CD8-positive, alpha-beta memory T cell (primary cell): ENCODE data around the gene HSDL1. TPM values are rescaled to one million over a fixed set of nuclear protein-coding genes. Genes with fewer than 3 reads are reported as not detected.

Experiments used
- CTCF ChIA-PET: fragments of 350-600 bp; sonication (Branson Sonifier 250); formaldehyde crosslinking; loops from one replicate; lab custom pipeline; 2021; ENCODE audit warnings: antibody characterized with exemption; lab: Charles Lee
- POLR2A ChIA-PET: fragments of 350-600 bp; sonication (Branson Sonifier 250); formaldehyde crosslinking; loops from one replicate; lab custom pipeline; 2021; ENCODE audit warnings: antibody characterized with exemption; lab: Charles Lee
- DNase-seq, 5 donors: peaks; one replicate each; pipeline versions ENCODE4 v3.0.0 to v3.0.0-alpha.2; 2020 to 2022; ENCODE audit warnings: mixed read lengths in 1 of 5
- H3K27ac ChIP-seq: one replicate; pipeline ENCODE4 v1.7.0; 2013; ENCODE audit warnings: low read depth, mild to moderate bottlenecking, low read length, moderate library complexity
- H3K27me3 ChIP-seq: 2 replicates; pipeline ENCODE4 v1.7.0; 2013; ENCODE audit warnings: low read length, mild to moderate bottlenecking; ENCODE audit not compliant: insufficient read depth, poor library complexity, severe bottlenecking
- H3K36me3 ChIP-seq: 2 replicates; pipeline ENCODE4 v1.7.0; 2013; ENCODE audit warnings: mild to moderate bottlenecking, low read length, moderate library complexity; ENCODE audit not compliant: insufficient read depth
- H3K4me1 ChIP-seq: 2 replicates; pipeline ENCODE4 v1.7.0; 2013; ENCODE audit warnings: mild to moderate bottlenecking, low read length, moderate library complexity; ENCODE audit not compliant: insufficient read depth
- H3K4me3 ChIP-seq: 2 replicates; pipeline ENCODE4 v1.7.0; 2013; ENCODE audit warnings: mild to moderate bottlenecking, low read length
- H3K9me3 ChIP-seq: 2 replicates; pipeline ENCODE4 v1.7.0; 2013; ENCODE audit warnings: mild to moderate bottlenecking, low read length
- H3K27ac Mint-ChIP-seq, 8 donors: one replicate each; pipeline ENCODE4 v1.8.0; 2020 to 2021; ENCODE audit warnings: mixed read lengths in 8 of 8, mild to moderate bottlenecking in 6 of 8, inconsistent platforms in 3 of 8, moderate library complexity in 3 of 8
- H3K27me3 Mint-ChIP-seq, 2 donors: one replicate each; pipeline ENCODE4 v1.8.0; 2020 to 2021; ENCODE audit warnings: mixed read lengths in 2 of 2, mild to moderate bottlenecking in 1 of 2, moderate library complexity in 1 of 2
- H3K36me3 Mint-ChIP-seq, 3 donors: one replicate each; pipeline ENCODE4 v1.8.0; 2020 to 2021; ENCODE audit warnings: mixed read lengths in 3 of 3, inconsistent platforms in 1 of 3, mild to moderate bottlenecking in 1 of 3
- H3K4me1 Mint-ChIP-seq, 3 donors: one replicate each; pipeline ENCODE4 v1.8.0; 2020 to 2021; ENCODE audit warnings: mixed read lengths in 3 of 3, inconsistent platforms in 1 of 3, mild to moderate bottlenecking in 1 of 3
- H3K4me3 Mint-ChIP-seq, 7 donors: one replicate each; pipeline ENCODE4 v1.8.0; 2020 to 2021; ENCODE audit warnings: mixed read lengths in 7 of 7, mild to moderate bottlenecking in 6 of 7, moderate library complexity in 4 of 7, inconsistent platforms in 2 of 7
- H3K9me3 Mint-ChIP-seq, 5 donors: one replicate each; pipeline ENCODE4 v1.8.0; 2020 to 2022; ENCODE audit warnings: mixed read lengths in 5 of 5, mild to moderate bottlenecking in 3 of 5, moderate library complexity in 2 of 5, inconsistent platforms in 1 of 5
- polyA plus RNA-seq: library from polyadenylated mRNA; unstranded; fragments of 300-500 nt; fragmentation: Illumina TruSeq; gene quantifications from one replicate; pipeline ENCODE4 v1.2.3, GENCODE V29; 2021
- total RNA-seq, 2 experiments: library from RNA; stranded (reverse); gene quantifications; one replicate each; pipeline ENCODE4 v1.2.3, GENCODE V29; 2021

Gene HSDL1
- total and polyA plus RNA-seq, 3 experiments from 2014 or later: 7.0 to 15.2 (median 13.5) TPM

DNA sequence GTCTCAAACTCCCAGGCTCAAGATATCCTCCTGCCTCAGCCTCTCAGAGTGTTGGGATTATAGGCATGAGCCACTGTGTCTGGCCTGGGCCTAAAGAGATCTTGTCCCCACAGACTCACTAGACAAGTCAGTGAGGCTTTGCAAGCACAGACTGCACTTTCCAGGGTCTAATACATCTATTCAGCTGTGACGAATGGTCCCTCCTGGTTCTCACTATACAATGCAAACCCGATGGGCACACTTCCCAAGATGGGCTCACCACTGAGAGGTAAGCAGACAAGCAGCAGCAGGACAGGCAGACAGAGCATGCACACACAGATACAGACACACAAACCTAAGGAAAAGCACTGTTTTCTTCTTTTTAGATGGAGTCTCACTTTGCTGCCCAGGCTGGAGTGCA lies 37.1 kb downstream of the HSDL1 start:
- Mint-ChIP-seq H3K27me3 (no peaks in the 10 kb centered on the region), H3K4me3 (peak overlapping the region in 1 of 7 donors; percentile 9), H3K9me3 (no peaks in the 10 kb centered on the region), H3K36me3 (peaks cover 0 to 52% (median 15%) of the 10 kb centered on the region in 3 donors), H3K27ac (peak overlapping the region in 2 of 8 donors; percentile 12 to 69), H3K4me1 (peaks cover 50 to 82% (median 69%) of the 10 kb centered on the region in 3 donors)
- Histone ChIP-seq H3K27me3 (no peaks in the 10 kb centered on the region), H3K9me3 (no peaks in the 10 kb centered on the region), H3K36me3 (peaks cover 11% of the 10 kb centered on the region), H3K27ac (no peak overlapping the region), H3K4me1 (peaks cover 9% of the 10 kb centered on the region), H3K4me3 (no peak overlapping the region)
- ChIA-PET CTCF (interaction anchor here (1.3 kb wide), 1 partner anchor 23 kb away, joined by 4 read pairs; no protein-coding TSS in a partner anchor), POLR2A (no interaction called here)
- DNase-seq: no peak

DNA sequence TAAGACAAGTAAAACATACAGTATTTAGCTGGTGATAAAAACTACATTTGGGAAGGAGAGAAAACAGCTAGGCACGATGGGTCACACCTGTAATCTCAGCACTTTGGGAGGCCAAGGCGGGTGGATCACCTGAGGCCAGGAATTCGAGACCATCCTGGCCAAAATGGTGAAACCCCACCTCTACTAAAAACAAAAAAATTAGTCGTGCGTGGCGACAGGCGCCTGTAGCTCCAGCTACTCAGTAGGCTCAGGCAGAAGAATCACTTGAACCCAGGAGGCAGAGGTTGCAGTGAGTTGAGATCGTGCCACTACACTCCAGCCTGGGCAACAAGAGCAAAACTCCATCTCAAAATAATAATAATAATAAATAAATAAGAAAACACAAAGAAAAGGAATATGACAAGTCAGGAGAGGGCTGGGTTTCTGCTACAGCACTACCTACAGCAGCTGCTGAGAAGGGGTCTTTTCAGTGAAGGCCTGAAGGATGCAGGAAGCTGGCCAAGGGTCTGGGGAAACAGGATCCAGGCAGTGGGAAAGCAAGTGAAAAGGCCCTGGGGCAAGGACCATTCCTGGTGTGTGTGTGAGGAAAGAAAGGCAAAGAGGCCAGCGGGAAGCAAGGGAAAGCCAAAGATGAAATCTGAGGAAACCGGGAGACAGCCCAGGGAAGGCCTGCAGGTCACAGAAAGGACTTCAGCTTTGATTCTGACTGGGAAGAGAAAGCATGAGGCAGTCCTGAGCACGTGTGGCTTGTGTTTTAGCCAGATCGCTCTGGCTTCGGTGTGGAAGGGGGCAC lies 38.8 kb downstream of the HSDL1 start:
- Mint-ChIP-seq H3K4me3 (peak overlapping the region in 1 of 7 donors; percentile 6), H3K27ac (peak overlapping the region in 5 of 8 donors; percentile 8 to 81 (median 35)), H3K9me3 (no peaks in the 10 kb centered on the region), H3K4me1 (peaks cover 61 to 88% (median 82%) of the 10 kb centered on the region in 3 donors), H3K27me3 (no peaks in the 10 kb centered on the region), H3K36me3 (peaks cover 0 to 64% (median 19%) of the 10 kb centered on the region in 3 donors)
- POLR2A ChIA-PET: no interaction called here
- Histone ChIP-seq H3K4me3 (no peak overlapping the region), H3K4me1 (peaks cover 9% of the 10 kb centered on the region), H3K27me3 (no peaks in the 10 kb centered on the region), H3K27ac (no peak overlapping the region), H3K36me3 (peaks cover 17% of the 10 kb centered on the region), H3K9me3 (no peaks in the 10 kb centered on the region)
- DNase-seq: no peak
- CTCF ChIA-PET: interaction anchor here (1.0 to 3.4 kb wide), 3 partner anchors 10 to 81 kb away, joined by 3 to 11 read pairs (median 3); partner anchors contain the start of genes MBTPS1 and TAF1C

DNA sequence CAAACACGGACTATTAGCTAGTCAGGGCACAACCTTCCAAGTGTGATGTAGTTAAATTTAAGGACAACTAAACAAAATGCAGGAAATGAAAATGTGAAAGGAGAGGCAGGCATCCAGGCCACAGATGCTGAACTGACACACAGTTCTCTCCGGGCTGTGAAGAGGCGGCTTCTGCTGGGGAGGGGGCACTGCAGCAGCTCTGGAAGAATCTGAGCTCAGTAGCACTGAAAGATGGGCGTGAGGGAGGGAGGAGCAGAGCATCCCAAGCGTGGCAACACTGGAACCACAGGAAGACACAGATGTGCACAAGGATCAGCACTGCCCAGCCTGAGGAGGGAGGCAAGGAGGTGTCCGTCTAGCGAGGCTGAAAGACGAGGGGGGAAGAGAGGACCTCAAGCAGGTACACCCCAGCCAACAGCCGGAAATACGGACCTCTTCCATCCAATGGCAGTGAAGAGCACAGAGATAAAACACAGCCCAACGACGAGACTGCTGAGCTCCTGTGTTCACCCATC lies 39.6 kb downstream of the HSDL1 start:
- Mint-ChIP-seq H3K36me3 (peaks cover 0 to 60% (median 15%) of the 10 kb centered on the region in 3 donors), H3K4me1 (peaks cover 53 to 81% (median 74%) of the 10 kb centered on the region in 3 donors), H3K4me3 (no peak overlapping the region), H3K27me3 (no peaks in the 10 kb centered on the region), H3K9me3 (no peaks in the 10 kb centered on the region), H3K27ac (peak overlapping the region in 7 of 8 donors; percentile 3 to 52 (median 38))
- H3K27me3 ChIP-seq: no peaks in the 10 kb centered on the region
- no peak for DNase-seq
- H3K9me3 ChIP-seq: no peaks in the 10 kb centered on the region
- peaks cover 9% of the 10 kb centered on the region for H3K4me1 ChIP-seq
- ChIA-PET POLR2A (no interaction called here), CTCF (interaction anchor here (3.4 kb wide), 1 partner anchor 11 kb away, joined by 11 read pairs; the partner anchor contains the start of gene MBTPS1)
- H3K4me3 ChIP-seq: no peak overlapping the region
- peaks cover 11% of the 10 kb centered on the region for H3K36me3 ChIP-seq
- H3K27ac ChIP-seq: no peak overlapping the region

DNA sequence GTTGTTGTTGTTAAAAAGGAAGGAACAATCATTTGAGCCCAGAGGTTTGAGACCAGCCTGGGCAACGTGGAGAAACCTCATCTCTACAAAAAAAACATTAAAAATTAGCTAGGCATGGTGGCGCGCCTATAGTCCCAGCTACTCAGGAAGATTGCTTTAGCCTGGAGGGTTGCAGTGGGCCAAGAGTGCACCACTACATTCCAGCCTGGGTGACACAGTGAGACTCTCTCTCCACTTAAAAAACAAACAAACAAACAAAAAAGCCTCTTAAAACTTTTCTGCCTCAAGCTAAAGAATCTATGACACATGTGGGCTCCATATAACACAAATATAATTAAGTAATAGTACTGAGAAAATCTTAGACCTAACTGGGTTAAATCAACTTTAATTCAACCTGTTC lies 40.7 kb downstream of the HSDL1 start:
- Mint-ChIP-seq H3K36me3 (peaks cover 0 to 60% (median 11%) of the 10 kb centered on the region in 3 donors), H3K4me1 (peaks cover 47 to 78% (median 72%) of the 10 kb centered on the region in 3 donors), H3K27ac (peak overlapping the region in 1 of 8 donors; percentile 6), H3K9me3 (no peaks in the 10 kb centered on the region), H3K27me3 (no peaks in the 10 kb centered on the region), H3K4me3 (peak overlapping the region in 1 of 7 donors; percentile 8)
- ChIA-PET POLR2A (no interaction called here), CTCF (interaction anchor here (3.4 kb wide), 1 partner anchor 12 kb away, joined by 11 read pairs; the partner anchor contains the start of gene MBTPS1)
- Histone ChIP-seq H3K4me1 (peaks cover 9% of the 10 kb centered on the region), H3K36me3 (peaks cover 11% of the 10 kb centered on the region), H3K9me3 (no peaks in the 10 kb centered on the region), H3K27me3 (no peaks in the 10 kb centered on the region), H3K27ac (no peak overlapping the region), H3K4me3 (no peak overlapping the region)
- no peak for DNase-seq

- Histone ChIP-seq H3K27me3 (no peaks in the 10 kb centered on the region), H3K4me3 (no peak overlapping the region), H3K27ac (no peak overlapping the region), H3K36me3 (peaks cover 6% of the 10 kb centered on the region), H3K9me3 (no peaks in the 10 kb centered on the region), H3K4me1 (peaks cover 9% of the 10 kb centered on the region)
- H3K27ac Mint-ChIP-seq: peak overlapping the region in 4 of 8 donors; percentile 12 to 65 (median 22)
- POLR2A ChIA-PET: no interaction called here
- no peaks in the 10 kb centered on the region for H3K9me3 Mint-ChIP-seq
- H3K36me3 Mint-ChIP-seq: peaks cover 0 to 60% (median 9%) of the 10 kb centered on the region in 3 donors
- H3K4me3 Mint-ChIP-seq: no peak overlapping the region
- H3K27me3 Mint-ChIP-seq: no peaks in the 10 kb centered on the region
- peaks cover 45 to 78% (median 72%) of the 10 kb centered on the region in 3 donors for H3K4me1 Mint-ChIP-seq
- no peak for DNase-seq
- CTCF ChIA-PET: interaction anchor here (3.4 kb wide), 1 partner anchor 13 kb away, joined by 11 read pairs; the partner anchor contains the start of gene MBTPS1
These were observed 41.3 kb downstream of the HSDL1 start for GRCh38 chr16:84103678-84104077.

DNA sequence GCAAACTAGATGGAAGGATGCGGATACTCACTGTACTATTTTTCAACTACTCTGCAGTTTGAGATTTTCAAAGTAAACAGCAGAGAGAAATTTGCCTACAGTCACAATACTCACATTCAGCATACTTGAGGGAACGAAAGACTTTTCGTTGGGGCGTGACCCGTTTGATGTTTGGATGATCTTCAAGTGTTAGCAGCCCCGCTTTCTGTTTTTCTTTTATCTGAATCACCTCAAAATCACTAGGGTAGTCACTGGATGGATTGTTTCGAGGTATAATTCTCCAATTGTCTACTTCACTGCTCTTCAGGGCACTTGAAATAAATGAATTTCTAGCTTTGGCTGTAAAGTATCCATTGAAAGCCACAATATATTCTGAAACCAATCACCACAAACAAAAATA lies 46.0 kb downstream of the HSDL1 start:
- Mint-ChIP-seq H3K27me3 (no peaks in the 10 kb centered on the region), H3K36me3 (peaks cover 0 to 74% (median 13%) of the 10 kb centered on the region in 3 donors), H3K9me3 (no peaks in the 10 kb centered on the region), H3K27ac (peak overlapping the region in 1 of 8 donors; percentile 41), H3K4me1 (peaks cover 23 to 44% (median 39%) of the 10 kb centered on the region in 3 donors), H3K4me3 (no peak overlapping the region)
- no peak for DNase-seq
- no peak overlapping the region for H3K4me3 ChIP-seq
- no peaks in the 10 kb centered on the region for H3K27me3 ChIP-seq
- CTCF ChIA-PET: no interaction called here
- POLR2A ChIA-PET: no interaction called here
- H3K4me1 ChIP-seq: no peaks in the 10 kb centered on the region
- H3K9me3 ChIP-seq: no peaks in the 10 kb centered on the region
- H3K36me3 ChIP-seq: peaks cover 34% of the 10 kb centered on the region
- no peak overlapping the region for H3K27ac ChIP-seq

DNA sequence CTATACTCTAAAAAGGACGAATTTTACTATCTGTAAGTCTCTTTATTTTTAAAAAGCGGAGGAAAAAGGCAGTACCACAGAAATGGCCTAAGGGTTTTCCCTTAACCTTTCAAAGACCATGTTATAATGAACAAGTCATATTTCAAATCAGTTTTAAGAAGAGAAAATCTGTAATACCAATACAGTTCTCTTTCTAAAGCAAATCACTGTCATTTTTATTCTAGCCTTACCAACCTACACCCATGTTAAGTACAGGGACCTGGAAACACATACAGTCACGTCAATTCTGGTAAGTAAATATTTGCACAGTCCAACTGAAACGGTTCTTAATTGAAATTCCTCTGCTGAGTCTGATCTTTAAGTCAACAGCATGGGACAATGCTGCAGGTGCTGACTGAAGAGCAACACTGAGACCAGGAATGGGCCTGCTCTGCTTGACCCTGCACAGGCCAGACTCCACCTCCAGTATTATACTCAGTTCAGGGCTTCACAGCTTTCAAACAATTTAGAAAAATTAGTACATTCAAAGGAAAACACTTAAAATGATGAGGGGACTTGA lies 48.5 kb downstream of the HSDL1 start:
- CTCF ChIA-PET: interaction anchor here (1.3 kb wide), 1 partner anchor 91 kb away, joined by 5 read pairs; the partner anchor contains the start of gene TAF1C

More for the DNA sequence above, 48.5 kb downstream of the HSDL1 start:
- H3K27me3 ChIP-seq: no peaks in the 10 kb centered on the region
- Mint-ChIP-seq H3K36me3 (peaks cover 0 to 87% (median 21%) of the 10 kb centered on the region in 3 donors), H3K9me3 (no peaks in the 10 kb centered on the region), H3K4me1 (peaks cover 9 to 23% (median 17%) of the 10 kb centered on the region in 3 donors), H3K4me3 (no peak overlapping the region), H3K27ac (peak overlapping the region in 1 of 8 donors; percentile 24), H3K27me3 (no peaks in the 10 kb centered on the region)
- peaks cover 45% of the 10 kb centered on the region for H3K36me3 ChIP-seq
- H3K4me3 ChIP-seq: no peak overlapping the region
- no peak overlapping the region for H3K27ac ChIP-seq
- no peaks in the 10 kb centered on the region for H3K9me3 ChIP-seq
- POLR2A ChIA-PET: no interaction called here
- DNase-seq: no peak
- H3K4me1 ChIP-seq: no peaks in the 10 kb centered on the region
